Activated naive CD4-positive, alpha-beta T cell treated with anti-CD3 and anti-CD28 coated beads, Interleukin-2, amount 50 U/mL, for 16 hours (primary cell): ENCODE data around the gene TMEM9.
A peak's percentile ranks its signal among the peaks of the same experiment; 100 is the strongest.

Experiments used
- DNase-seq: peaks from one replicate; pipeline ENCODE4 v3.0.0-alpha.2; 2020

Gene TMEM9

DNA sequence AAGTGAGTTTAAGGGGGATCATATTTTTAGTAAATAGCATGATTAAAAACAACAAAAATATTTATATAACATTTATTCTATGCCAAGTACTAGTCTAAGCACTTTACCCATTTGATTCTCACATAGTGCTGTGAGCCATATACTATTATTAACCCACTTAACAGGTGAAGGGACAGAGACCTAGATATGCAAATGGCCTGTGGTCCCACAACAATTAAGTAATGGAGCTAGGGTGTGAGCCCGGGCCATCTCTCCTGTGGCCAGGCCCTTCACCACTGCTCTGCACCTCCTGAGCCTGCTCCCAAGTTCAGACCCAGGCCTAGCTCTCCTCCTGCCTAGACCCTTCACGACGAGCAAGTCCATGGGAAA is 27.8 kb downstream of the TMEM9 start:
- no peak for DNase-seq

DNA sequence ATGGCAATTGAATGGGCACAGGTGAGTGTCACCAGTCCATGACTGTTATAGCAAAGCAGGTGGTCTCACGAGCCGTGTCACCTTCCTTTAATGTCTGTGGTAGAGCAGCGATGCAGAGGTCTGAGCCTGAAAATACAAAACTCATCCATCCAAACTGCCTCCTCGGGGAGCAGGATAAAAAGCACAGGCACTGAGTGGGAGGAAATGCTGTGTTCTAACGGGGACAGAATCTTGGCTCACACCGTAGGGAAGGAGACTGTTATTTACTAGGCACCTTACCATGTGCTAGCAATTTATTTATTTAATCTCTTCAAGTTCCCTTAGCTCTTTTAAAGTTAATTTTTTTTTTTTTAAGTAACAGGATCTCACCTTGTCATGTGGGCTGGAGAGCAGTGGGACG is 28.5 kb downstream of the TMEM9 start:
- DNase-seq = no peak

DNA sequence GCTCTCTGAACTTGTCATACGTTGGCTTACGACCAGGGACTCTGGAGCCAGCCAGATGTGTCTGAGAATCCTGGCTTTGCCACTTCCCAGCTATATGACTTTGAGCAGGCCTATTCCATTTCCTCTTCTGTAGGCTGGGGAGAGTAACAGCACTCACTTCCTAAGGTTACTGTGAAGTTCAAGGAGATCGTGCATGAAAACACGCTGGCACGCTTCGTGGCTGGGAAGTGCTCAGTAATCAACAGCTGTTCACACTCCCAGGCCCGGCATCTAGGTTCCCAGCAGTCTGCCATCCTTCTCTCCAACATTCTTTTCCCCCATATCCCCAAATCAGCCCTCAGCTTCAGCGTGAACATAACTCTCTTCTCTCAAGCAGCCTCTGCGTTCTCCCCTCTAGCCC is 29.3 kb downstream of the TMEM9 start:
- no peak for DNase-seq

DNA sequence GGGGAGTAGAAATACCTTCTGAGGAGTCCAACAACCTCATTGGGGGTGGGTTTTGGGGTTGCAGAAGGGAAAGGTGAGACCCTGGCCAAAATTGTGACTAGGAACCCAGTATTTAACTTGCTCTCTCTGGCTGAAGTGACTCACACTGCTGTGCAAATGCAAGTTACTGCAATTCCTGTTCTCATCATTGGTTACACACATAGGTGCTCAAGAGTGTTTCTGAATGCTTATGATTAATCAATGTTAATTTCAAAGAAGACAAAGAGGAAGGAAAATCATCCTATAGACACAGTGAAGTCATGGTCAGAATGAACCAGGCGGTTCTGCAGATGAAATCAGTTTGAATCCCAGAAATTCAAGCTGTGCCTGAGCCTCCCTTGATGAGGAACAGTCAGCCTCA is 30.4 kb downstream of the TMEM9 start:
- DNase-seq = no peak

DNA sequence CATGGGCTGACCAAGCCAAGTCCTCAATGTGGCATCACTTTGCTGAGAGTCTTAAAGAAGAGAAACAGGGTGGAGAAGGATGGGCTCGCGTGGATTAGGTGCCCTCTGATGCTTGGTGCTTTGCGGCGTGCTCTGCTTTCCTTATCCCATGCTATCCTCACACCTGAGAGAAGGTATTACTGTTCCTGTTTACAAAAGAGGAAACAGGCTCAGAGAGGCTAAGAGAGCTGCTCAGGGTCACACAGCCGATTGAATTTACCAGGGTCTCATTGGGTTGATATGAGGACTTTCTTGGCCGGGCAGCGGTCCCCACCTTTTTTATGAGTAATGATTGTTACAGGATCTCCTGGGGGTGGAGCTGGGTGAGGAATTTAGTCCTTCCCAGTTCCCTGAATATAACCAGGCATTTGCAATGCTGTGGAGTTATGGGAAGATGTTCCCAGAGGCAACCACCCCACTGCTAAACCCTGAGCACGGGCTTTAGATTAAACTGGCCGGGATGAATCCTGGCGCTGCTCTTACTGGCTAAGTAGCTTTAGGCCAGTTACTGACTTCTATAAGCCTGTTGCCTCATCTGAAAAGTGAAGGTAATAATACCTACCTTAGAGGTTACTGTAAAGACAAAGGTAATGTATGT is 31.8 kb downstream of the TMEM9 start:
- DNase-seq = no peak

DNA sequence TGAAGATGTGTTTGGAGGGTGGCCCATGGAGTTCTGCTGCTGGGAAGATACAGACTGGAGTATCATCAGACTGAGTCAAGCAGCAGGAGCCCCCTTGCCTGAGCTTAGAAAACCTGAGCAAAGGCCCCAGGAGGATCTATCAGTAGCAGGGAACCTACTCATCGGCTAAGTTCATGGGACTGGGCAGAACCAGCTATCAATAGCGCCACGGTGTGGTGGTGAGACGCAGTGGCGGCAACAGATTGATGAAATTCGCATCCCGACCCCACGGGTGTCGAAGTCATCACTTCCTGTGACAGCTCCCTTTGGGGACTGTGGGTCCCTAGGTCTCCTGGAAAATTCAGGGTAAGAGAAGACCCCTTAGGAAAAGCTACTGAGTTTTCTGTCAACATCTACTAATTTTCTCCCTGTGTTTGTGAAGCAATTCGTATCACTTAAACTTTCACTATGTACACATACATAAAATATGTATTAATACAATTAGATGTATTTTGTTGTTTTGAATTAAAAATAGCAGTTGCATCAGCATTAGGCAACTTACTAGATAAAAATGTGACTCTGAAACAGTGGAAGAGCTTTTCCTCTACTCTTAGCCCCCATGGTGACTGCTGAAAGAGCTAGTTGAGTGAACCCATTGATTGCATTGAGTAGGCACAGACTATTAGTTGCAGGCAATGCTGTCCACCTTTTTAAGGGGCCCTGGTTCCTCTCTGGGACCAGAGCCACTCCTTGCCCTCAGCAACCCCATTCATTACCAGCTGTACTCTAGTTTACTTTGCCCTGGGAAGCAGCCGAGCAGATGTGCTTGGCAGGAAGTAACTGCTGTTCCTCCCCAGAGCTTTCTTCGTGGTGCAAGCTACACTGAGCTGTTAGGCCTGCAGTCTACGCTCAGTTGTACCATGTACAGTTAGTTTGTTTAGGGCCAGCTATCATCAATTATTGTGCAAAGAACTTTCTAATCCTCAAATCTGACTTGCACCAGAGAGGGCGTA is 34.8 kb downstream of the TMEM9 start:
- DNase-seq = peak; percentile 51

DNA sequence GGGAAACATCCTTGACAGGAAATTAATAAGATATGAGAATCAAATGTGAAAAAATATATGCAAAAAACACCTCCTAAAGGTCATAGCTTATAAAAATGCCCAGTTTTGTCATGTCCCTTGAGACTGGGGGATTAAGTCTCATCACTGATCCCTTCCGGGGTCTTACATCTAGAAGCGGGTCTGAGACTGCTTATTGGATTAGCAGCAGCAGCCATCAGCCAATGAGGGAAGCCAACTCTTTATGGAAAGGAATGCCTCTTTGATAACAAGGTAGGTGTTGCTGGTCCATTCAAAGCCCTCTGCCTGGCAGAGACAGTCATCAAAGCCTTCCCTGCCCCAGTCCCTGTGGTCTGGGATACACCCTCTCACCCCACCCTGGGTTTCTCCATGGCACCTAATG is 38.2 kb downstream of the TMEM9 start:
- DNase-seq = no peak

DNA sequence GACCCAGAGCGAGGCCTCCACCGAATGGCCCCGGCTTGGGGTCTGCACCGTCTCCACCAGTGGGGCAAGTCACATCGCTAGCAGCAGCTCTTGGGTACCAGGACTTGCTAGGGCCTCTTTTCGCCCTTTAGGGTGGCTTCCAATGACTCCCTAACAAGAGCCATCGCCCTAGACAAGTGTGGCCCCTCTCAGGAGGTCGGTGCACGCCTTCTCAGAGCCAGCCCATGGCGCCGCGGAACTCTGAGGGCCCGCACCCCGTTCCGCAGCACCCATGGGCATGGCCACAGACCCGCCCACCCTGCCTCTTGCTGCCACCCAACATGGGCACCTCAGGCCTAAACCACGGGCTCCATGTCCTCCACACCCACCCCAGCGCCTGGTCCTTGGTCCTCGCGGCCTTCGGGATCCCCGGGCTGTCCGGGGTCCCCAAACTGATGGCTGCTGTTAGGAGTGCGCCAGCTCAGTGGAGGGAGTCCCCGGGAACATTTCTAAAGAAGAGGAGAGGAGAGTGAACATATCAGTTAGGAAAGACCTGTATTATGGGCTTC is 38.8 kb downstream of the TMEM9 start:
- DNase-seq = no peak

DNA sequence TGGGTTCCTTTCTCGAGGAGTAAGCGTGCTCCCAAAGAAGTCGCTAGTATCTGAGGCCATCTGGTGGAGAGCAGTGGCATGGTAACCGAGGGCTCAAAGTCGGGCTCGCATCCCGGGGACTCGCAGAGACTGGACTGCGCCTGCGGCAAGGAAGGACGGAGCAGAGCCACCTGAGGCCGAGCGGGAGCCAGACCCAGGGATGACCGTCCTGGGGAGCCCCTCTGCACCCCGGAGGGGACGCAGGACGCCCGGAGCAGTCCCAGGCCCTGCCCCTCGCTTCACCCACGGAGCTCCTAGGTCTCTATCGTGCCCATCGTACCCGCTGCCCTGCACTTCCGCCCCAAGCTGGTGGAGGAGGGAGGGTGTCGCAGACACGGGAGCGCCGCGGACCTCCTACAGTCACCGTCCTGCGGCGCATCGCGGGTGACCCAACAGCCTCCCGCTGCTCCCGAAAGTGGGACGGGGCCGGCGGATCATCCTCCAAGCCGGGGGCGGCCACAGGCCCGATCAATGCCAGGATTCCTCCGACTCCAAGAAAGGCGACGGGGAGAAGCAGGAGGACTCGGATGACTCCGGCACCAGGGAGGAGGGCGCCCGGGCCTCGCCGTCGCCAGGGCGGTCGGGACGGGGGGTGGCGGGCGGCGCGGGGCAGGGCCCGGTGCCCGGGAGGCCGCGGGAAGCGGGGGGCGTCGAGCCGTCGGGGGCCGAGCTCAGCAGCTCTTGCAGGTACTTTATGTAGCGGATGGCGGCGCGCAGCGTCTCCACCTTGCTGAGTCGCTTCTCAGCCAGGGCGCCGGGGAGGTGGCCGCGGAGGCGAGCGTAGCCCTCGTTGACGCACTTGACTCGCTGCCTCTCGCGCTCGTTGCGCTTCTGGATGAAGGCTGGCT is 39.8 kb downstream of the TMEM9 start:
- DNase-seq = peak; percentile 75

DNA sequence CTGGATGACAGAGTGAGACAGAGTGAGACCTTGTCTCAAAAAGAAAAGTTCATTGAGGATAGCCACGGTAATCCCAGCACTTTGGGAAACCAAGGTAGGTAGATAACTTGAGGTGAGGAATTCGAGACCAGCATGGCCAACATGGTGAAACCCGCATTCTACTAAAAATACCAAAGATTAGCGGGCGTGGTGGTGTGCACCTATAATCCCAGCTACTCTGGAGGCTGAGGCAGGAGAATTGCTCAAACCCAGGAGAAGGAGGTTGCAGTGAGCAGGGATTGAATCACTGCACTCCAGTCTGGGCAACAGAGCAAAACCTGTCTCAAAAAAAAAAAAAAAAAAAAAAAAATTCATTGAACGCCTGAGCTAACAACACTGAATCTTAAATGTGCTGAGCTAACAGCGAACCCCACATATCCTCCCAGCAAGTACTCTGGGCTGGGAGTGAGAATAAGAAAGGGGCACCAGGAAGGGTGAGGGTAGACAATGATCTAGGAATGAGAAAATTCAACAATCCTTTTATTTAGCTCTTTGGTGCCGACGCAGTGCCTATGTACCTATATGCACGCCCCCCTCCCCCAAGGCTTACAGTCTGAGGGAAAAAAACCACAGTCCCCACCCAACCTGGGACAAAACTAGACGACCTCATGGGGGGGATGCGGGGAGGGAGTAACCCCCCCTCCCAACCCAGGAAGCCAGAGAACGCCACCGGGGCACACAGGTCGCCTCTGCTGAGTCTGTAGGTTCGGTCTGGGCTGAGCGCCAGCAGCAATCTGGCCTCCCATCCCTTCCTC is 40.6 kb downstream of the TMEM9 start:
- DNase-seq = no peak

DNA sequence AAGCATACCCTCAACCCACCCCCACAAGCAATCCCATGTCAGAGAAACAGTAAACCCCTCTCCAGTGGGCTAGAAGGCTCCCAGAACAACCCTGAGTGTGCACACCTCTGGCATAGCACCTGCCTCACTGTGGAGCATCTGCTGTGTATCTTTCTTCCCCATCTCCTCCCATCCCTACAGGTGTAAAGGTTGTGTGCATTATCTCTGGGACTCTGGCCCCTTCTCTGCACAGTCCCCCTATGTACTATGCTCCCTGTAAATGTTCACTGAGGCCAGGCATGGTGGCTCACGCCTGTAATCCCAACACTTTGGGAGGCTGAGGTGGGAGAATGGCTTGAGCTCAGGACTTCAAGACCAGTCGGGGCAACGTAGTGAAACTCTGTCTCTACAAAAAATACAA is 41.3 kb downstream of the TMEM9 start:
- DNase-seq = no peak

DNA sequence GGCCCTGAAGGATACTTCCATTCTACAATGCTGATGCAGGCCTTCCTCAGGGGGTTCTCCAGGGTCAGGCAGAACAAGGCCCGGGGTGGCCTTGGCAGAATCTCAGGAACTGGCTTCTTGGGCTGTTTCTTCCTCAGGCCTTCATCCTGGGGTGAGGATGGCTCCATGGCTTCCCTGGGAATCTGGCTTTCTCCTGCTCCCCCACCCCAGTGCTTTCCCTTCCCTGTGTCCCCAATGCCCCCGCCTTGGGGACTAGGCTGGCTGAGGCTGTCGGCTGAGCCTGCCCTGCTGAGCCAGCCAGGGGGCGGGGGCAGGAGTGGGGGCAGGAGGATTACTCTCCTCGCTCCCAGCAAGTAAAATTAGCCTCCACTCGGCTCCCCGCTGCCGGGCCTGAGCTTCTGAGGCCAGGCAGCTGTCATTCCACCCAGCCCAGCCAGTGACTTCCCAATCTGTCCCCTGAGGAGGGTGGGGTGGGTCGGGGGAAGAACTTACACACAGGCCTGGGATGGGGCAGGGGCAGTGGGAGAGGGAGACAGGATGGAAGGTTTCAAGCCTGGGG is 42.0 kb downstream of the TMEM9 start, which contains the start of gene CACNA1S:
Gene CACNA1S (minus strand): TSS at position 254 of the 559 bp plus-strand sequence. CDS start 87 bp downstream, at position 167.
- no peak for DNase-seq

DNA sequence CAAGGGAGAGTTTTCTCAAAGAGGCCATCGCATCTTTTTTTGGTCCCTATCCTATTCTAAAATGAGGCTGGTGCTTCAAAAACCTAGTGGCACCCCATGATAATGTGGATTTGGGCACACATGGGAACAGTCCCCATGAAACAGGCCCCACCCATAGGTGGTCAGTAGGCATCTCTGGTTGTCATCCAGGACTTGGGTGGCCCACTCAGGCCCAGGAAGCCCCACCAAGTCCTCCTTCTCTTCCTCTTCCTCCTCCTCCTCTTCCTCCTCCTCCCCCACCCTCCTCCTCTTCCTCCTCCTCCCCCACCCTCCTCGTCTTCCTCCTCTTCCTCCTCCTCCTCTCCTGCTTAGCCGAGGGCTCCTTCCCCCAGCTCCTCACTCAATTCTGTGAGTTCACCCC is 42.6 kb downstream of the TMEM9 start:
- DNase-seq = no peak

DNA sequence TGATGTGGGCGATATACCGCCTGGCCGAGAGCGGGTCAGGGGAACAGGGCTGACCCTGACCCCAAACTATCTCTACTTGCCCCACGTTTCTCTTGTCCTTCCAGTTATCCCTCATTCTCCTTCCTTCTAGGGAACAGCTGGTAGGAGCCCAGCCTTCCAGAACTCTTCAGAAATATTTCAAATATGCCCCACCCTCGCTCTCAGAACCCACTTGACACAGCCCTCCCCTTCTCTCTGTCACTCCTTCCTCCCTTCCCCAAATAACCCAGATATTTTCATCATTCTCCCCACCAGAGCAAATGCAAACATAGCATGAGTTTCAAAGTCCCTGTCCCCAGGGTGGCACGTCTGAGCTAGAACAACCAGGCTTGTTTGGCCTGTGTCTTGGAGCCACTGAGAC is 43.1 kb downstream of the TMEM9 start:
- no peak for DNase-seq

DNA sequence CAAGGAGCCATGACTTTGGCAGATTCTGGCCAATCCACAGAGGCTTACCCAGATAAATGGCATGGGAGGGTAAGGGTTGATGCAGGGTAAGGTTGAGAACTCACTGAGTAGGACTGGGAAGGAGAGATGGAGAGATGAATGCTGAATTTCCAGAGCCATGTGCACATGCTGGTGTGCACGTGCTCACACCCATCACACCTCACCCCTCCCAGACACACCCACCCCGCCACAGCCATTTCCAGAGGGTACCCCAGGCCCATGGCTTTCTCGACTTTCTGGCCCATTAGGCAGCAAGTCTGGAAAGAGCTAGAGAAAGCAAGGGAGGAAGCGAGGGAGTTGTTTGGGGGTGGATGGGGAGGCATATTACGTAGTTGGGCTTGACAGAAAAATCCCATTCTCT is 43.7 kb downstream of the TMEM9 start:
- DNase-seq = no peak

DNA sequence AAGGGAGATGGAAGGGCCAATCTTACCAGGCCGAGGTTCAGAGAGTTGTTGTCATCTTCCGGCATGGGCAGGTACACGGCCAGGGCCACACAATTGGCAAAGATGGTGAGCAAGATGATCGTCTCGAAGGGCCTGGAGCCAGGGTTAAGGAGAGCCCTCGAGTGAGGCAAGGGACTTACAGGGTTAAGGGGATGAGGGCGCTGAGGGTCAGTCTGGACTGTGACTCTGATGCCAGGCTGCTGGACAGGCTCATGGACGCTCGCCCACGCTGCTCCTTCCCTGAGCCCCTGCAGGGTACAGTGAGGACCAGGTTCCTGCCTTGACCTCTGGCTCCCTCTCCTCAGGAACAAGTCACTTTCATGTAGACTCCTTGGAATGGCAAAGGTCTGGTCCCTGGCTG is 44.1 kb downstream of the TMEM9 start:
- no peak for DNase-seq

DNA sequence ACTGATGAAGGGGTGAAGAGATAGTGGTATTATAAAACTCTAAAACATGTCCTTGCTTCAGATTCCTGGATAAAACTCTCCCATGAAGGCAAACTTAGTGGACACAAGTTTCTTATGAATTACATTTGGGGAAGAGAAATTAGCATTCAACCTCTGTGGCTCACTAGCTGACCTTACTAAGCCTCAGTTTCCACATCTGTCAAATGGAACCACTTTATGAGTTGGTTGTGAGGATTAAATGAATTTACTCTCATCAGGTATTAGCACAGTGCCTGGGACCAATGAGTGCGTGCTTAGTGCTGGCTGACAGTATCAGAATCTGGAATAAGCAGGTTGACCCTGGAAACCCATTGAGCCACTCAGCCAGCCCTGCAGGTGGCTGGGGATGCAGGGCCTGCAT is 44.6 kb downstream of the TMEM9 start:
- DNase-seq = no peak

DNA sequence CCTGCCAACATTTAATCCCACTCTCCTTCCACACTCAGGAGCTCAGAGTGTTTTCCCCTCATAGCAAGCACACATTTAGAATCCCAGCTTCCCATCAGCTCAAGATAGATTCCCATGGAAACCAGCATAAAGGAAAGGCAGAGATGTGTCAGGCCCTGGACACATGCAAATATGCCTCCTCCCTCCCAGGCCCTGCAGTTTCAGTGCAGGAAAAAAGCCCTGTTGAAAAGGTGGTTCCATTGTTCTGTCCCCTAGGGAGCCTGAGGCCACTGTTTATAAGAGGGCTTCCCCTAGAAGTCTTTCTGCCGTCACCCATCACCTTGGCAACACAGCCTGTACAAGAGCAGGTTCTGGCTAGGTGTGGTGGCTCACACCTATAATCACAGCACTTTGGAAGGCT is 45.7 kb downstream of the TMEM9 start:
- DNase-seq = no peak

DNA sequence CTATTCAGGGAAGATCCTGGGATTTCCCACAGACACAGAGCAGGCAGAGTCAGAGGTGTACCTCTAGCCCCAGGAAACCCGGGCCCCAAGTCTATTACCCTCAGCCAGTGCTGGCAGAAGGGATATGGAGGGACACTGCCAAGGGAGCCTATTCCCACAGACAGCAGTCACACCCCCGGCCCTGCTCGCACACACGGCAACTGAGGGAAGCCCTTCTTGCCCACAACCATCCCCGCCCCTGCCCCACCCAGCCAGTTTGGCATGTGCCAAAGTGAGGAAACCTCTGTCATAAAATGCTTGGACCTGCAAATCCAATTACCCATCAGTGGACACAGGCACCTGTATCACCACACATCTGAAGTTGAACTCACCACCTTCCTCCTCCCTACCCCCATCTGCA is 48.6 kb downstream of the TMEM9 start:
- no peak for DNase-seq

DNA sequence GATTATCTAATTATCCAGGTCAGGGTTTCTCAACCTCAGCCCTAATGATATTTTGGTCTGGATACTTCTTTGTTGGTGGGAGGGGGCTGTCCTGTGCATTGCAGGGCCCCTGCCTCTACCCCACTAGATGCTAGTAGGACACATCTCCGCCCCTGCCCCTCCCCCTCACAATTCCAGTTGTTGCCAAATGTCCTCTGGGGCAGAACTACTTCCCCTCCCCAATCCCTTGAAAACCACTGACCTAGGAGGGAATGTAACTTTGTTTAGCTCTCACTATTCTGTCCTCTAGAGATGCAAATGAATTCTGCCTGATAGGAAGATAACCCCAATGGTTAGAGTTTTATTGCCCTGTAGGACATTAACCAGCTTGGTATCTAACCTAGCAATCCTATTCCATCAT is 50.1 kb downstream of the TMEM9 start:
- no peak for DNase-seq

DNA sequence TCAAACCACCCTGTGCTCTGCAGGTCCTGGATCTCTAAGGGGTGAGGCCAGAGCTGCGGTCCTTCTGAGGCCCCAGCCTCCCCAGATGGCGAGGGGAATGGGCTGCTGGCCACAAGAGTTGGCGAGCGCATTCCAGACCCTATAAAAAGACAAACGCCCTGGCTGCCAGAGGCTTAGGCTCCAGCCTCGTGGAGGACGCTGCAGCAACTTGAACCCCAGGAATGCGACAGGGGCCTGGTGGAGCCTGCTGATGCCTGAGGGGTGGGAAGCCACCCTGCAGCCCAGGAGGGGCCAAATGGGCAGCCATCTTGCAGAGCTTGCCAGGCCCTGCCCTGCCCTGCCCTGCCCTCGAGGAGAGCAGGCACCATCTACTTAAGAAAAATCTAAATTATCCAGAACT is 50.6 kb downstream of the TMEM9 start:
- no peak for DNase-seq
